Activated CD4-positive, alpha-beta T cell treated with anti-CD3 and anti-CD28 coated beads, Interleukin-2, Interleukin-4, amounts not matched to agents 100 ng/mL and 50 ng/mL, durations not matched to agents 16 hours and 8 hours (primary cell): Measurements from ENCODE around the gene RHOC.
"Not testable (repeated sequence)": the region's sequence is repeated elsewhere in the genome, so short reads cannot be mapped to it uniquely, and the experiment has no call there.

Experiments used
- DNase-seq: peaks from one replicate; pipeline ENCODE4 v3.0.0-alpha.2; 2020; ENCODE audit warnings: low spot score

Gene RHOC

DNA sequence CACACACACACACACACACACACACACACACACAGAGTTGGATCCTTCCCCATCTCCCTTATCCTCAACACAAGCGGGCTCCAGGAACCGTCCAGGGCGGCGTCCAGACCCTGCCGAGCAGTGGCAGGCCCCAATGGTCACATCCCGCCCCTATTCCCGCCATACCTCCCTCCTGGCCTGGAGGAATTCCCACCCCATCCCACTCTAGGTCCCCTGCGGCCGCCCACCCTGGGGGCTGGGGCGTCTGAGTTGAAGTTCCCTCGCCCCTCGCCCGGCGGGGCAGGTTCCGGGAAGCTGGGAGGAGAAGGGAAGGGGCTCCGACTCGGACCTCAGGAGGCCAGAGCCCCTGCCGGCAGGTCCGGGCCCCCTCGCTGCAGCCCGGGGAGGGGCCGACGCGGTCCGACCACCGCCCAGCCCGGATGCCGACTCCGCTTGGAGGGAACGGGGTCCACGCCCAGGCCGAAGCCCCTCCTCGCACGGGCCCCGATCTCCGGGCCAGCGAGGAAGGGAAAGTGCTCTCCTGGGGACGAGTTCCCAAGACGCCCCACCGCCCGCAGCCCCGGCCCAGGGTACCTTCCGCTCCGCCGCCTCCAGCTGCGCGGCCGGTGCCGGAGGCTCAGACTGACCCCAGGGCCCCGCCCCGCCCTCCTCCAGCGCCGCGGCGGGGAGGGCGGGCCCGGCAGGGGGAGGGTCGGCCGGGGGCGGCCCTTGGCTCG lies at the start of gene RHOC:
Gene RHOC (minus strand): TSS at position 623 of the 716 bp plus-strand sequence. CDS start 3,328 bp downstream, outside the sequence.
- peak; percentile 32 for DNase-seq

DNA sequence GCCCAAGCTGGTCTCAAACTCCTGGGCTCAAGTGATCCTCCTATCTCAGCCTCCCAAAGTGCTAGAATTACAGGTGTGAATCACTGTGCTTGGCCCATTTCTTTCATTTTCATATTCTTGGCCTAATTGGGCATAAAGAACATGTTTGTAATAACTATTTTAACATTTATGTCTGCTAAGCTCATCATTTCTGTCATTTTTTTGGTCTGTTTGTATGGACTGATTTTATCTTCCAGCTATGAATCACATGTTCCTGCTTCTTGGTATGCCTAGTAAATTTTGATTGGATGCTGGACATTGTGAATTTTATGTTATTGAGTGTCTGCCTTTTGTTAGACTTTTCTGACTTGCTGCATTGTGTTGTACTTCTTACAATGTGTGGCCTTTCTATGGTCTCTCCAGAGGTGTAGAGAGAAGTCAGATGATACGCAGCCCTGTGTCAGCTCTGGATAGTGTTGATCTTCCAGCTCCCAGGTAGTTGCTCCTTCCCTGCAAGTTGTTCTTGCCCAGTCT lies 47.2 kb upstream of the RHOC start:
- no peak for DNase-seq

DNA sequence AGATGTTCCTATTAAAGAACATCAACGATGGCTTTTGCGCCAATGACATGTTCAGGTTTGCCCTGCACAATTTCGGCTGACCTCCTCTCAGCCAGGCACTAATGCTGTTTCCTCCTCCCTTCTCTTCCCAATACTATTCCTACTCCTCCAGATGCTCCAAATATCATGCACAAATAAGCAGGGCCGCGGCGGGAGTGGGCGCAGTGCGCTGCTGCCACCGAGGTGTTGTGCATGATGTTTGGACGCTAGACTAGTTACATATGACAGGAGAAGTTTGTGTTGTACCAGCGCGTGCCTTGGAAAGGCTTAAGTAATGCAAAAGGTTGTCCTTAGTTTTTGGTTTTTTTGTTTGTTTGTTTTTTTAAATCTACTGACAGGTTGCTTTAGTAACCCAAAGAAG lies 41.5 kb upstream of the RHOC start:
- no peak for DNase-seq

GRCh38 chr1:112744009-112744578 lies 37.2 kb upstream of the RHOC start:
- no peak for DNase-seq

DNA sequence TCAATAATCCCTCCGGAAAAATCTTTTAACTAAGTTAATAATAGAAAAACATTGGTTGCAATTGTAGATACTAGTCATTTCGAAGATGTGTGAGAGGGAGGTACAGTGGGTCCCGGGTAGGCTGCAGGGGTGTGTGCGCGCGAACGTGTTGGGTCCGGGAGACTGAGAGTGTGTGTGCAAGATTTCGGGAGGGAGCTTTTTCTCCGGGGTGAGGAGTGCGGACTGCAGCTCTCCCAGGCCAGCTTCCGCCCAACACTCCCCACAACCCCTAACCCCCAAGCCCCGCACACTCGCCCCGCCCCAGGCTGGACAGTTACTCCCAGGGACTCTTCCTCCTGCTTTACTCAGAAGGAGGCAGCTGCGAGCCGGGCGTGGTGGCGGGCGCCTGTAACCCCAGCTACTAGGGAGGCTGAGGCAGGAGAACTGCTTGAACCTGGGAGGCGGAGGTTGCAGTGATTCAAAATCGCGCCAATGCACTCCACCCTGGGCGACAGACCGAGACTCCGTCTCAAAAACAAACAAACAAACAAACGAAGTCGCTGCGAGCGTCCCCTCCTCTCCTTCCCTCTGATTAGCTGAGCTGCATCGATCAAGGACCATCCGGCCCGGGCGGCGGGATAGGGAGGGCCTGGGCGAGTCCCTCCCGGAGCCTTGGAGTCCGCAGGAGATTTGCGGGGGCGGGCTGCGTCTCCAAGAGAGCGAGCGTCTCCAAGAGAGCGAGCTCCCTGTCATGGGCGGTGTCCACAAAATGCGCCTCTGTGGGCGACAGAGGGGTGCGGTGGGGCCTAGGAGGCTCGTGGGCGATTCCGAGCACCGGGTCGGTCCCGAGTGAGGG lies 36.5 kb upstream of the RHOC start:
- no peak for DNase-seq

DNA sequence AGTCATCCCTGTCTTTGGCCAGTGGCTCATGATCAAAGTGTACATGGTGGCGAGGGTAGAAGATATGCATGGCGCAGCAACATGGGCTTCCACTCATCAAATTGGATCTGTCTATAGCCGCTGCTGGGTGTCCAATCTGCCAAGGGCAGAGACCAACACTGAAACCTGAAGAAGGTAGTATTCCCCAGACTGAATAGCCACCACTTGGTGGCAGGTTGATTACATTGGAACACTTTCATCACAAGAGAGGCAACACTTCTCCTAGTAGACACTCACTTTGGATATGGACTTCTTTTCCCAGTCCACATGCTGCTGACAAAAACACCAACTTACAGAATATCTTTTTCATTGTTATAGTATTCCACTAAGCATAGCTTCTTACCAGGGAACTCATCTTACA lies 30.6 kb upstream of the RHOC start:
- DNase-seq = no peak

- no peak for DNase-seq
These were observed 28.8 kb upstream of the RHOC start for GRCh38 chr1:112735752-112736151.

DNA sequence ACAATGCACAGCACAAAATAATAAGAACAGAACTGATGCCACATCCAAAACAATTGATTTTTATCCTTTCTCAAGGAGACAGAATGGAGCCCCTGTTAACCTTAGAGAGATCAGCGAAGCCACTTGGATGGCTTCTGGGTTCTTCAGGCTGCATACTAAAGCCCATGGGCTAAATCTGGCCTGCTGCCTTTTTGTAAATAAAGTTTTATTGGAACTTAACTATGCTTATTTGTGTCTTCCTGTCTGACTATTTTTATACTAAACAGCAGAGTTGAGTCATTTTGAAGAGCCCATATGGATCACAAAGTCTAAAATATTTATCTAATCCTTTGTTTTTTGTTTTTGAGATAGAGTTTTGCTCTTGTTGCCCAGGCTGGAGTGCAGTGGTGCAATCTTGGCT lies 24.5 kb upstream of the RHOC start:
- DNase-seq = no peak

DNA sequence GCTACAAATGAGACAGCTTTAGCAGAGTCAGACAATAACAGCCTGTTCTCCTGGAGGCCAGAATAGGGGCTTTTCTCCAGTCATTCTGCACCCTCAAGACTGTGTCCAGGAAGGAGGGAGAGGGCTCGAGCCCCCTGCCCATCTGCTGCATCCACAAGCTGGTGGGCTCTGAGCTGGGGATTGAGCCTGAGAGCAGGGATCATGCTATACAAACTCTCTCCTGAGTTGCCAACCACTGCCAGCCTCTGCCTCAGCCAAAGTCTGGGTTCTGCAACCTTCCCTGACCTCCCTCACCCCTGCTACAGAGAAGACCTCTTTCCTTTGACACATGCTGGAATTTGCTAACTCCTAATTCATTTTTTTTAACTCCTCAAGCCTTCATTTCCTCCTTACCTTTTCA lies 23.0 kb upstream of the RHOC start:
- no peak for DNase-seq

DNA sequence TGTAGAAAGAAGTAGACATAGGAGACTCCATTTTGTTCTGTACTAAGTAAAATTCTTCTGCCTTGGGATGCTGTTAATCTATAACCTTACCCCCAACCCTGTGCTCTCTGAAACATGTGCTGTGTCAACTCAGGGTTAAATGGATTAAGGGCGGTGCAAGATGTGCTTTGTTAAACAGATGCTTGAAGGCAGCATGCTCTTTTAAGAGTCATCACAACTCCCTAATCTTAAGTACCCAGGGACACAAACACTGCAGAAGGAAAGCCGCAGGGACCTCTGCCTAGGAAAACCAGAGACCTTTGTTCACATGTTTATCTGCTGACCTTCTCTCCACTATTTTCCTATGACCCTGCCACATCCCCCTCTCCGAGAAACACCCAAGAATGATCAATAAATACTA lies 22.1 kb upstream of the RHOC start:
- DNase-seq = not testable (repeated sequence)

- DNase-seq = not testable (repeated sequence)
These were observed 21.5 kb upstream of the RHOC start for GRCh38 chr1:112728306-112728971.

GRCh38 chr1:112727716-112728115 lies 20.8 kb upstream of the RHOC start:
- no peak for DNase-seq

DNA sequence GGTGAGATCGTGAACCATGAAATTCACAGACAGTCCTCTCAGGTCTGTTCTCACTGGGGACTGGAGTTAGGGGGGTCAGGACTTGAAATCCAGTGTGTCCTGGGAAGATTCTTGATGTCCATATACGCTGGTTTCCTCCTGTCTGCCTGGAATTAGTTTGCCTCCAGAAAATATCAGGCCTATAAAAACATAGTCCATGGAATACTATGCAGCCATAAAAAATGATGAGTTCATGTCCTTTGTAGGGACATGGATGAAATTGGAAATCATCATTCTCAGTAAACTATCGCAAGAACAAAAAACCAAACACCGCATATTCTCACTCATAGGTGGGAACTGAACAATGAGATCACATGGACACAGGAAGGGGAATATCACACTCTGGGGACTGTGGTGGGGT lies 17.3 kb upstream of the RHOC start:
- DNase-seq = not testable (repeated sequence)

DNA sequence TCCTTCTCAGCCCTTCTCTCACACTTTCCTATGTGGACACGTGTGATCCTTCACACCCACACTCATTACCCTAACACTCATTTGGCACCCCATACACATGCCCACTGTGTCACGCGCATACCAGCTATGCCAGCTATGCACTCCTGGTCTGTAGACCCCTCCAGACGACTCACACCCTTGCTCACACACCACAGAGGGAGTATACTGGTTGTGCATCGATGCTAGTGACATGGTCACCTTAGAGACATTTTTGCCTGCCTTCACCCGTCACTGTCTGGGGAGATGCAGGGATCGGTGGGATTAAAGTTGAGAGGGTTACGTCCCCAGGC lies 16.5 kb upstream of the RHOC start:
- DNase-seq = no peak

GRCh38 chr1:112722601-112723510 lies 15.9 kb upstream of the RHOC start:
- no peak for DNase-seq

- no peak for DNase-seq
These were observed 15.1 kb upstream of the RHOC start for GRCh38 chr1:112721966-112722524.

- DNase-seq = not testable (repeated sequence)
These were observed 14.4 kb upstream of the RHOC start for GRCh38 chr1:112721294-112721693.

GRCh38 chr1:112720800-112721199 lies 13.9 kb upstream of the RHOC start:
- DNase-seq = no peak

DNA sequence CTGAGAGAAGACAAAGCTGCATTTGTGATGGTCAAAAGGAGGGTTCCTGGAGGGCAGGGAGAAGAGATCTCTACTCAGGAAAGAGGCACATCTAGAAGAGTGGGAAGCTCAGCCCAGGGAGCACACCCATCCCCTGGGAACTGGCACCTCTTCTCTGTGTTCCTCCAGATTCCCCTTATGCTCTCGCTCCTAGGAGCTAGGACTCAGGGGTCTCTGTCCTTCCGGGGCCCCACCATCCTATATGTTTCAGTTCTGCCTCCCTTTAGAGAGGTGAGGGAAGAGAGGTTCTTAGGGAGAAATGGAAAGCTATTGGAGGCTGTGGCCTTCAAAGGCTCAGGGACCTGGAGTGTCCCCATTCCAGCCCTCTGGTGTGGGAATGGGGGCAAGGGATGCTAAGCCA lies 12.8 kb upstream of the RHOC start:
- DNase-seq = no peak

- DNase-seq = peak; percentile 74
These were observed 11.9 kb upstream of the RHOC start for GRCh38 chr1:112718691-112719418.
